HCEC 1CT (cell line): ENCODE results near the gene EIF2B2.

Experiments
- DNase-seq: peaks from one replicate; pipeline ENCODE4 v3.0.0-alpha.2; 2017

EIF2B2 gene

GRCh38 chr14:75002392-75003249, at the start of gene EIF2B2:
TSS of gene EIF2B2 (plus strand) at chr14:75002921. CDS start at chr14:75002991, 70 bp downstream.
- DNase-seq: peak; percentile 95

GRCh38 chr14:74953686-74954085, 49.0 kb upstream of the EIF2B2 start:
- DNase-seq: no peak

GRCh38 chr14:74954232-74954946, 48.3 kb upstream of the EIF2B2 start:
- DNase-seq: no peak

GRCh38 chr14:74954947-74955228, 47.8 kb upstream of the EIF2B2 start:
- no peak for DNase-seq

GRCh38 chr14:74955229-74956026, 47.3 kb upstream of the EIF2B2 start, which contains the start of gene PGF:
TSS of gene PGF (minus strand) at chr14:74955597. CDS start at chr14:74955242, 355 bp downstream.
- DNase-seq: no peak

- no peak for DNase-seq
These were observed 46.8 kb upstream of the EIF2B2 start for GRCh38 chr14:74956027-74956279.

GRCh38 chr14:74956280-74957072, 46.2 kb upstream of the EIF2B2 start:
- DNase-seq: no peak

- no peak for DNase-seq
These were observed 43.0 kb upstream of the EIF2B2 start for GRCh38 chr14:74959596-74960180.

- DNase-seq: no peak
These were observed 42.0 kb upstream of the EIF2B2 start for GRCh38 chr14:74960736-74961135.

GRCh38 chr14:74961238-74961911, 41.3 kb upstream of the EIF2B2 start:
- DNase-seq: no peak

GRCh38 chr14:74962046-74962445, 40.7 kb upstream of the EIF2B2 start:
- DNase-seq: no peak

GRCh38 chr14:74962493-74962892, 40.2 kb upstream of the EIF2B2 start:
- no peak for DNase-seq

- no peak for DNase-seq
These were observed 39.5 kb upstream of the EIF2B2 start for GRCh38 chr14:74963178-74963704.

- DNase-seq: no peak
These were observed 38.9 kb upstream of the EIF2B2 start for GRCh38 chr14:74963705-74964271.

GRCh38 chr14:74964787-74965485, 37.8 kb upstream of the EIF2B2 start:
- peak; percentile 33 for DNase-seq

GRCh38 chr14:74965486-74966153, 37.1 kb upstream of the EIF2B2 start:
- no peak for DNase-seq

- no peak for DNase-seq
These were observed 33.9 kb upstream of the EIF2B2 start for GRCh38 chr14:74968811-74969210.

GRCh38 chr14:74973003-74973653, 29.6 kb upstream of the EIF2B2 start:
- no peak for DNase-seq

GRCh38 chr14:74973905-74974363, 28.8 kb upstream of the EIF2B2 start:
- DNase-seq: no peak
